Measurements from ENCODE around the gene AFF3.

The AFF3 gene

DNA sequence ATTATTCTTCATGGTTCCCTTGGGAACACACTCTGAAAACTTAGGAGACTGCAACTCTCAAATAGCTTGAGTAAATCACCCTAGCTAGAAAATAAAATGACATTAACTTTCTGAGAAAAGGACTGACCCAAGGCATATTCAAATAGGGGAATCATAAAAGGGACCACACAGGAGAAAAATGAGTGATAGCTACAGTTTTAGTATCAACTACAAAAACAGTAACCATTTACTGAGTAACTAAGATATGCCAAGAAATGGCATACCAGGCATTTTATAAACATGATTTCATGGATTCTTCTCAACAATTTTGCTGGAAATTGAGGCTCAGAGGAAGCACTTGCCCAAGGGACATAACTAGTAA, 84.5 kb downstream of the AFF3 start:
- DNase-seq: peak in 1 of 2 donors; percentile 69
- H2BK120ac ChIP-seq (ENCODE audit: insufficient read depth, low read length, poor library complexity): no peak overlapping the region
- no peak overlapping the region for H4K8ac ChIP-seq (ENCODE audit: low read depth, low read length)
- no peak overlapping the region for H3K27ac ChIP-seq (ENCODE audit: low read depth, low read length)
- no peak overlapping the region for H3K18ac ChIP-seq (ENCODE audit: low read length)
- no peaks in the 10 kb centered on the region for H3K27me3 ChIP-seq (ENCODE audit: insufficient read depth, low read length)
- no peak overlapping the region for H3K4me3 ChIP-seq (ENCODE audit: low read depth, low read length)
- H4K91ac ChIP-seq (ENCODE audit: low read depth, low read length): no peak overlapping the region
- peaks cover 2% of the 10 kb centered on the region for H3K9me3 ChIP-seq (ENCODE audit: insufficient read depth, low read depth, low read length)
- H3K4me2 ChIP-seq (ENCODE audit: low read length): no peak overlapping the region
- H4K12ac ChIP-seq (ENCODE audit: low read depth, low read length): no peak overlapping the region
- H2BK5ac ChIP-seq (ENCODE audit: low read depth, low read length, poor library complexity): no peak overlapping the region
- H3K9ac ChIP-seq (ENCODE audit: low read length): no peak overlapping the region
- H3K79me2 ChIP-seq (ENCODE audit: control insufficient read depth, insufficient read depth, low read length, poor library complexity): no peaks in the 10 kb centered on the region
- H3K4me1 ChIP-seq (ENCODE audit: control insufficient read depth in 1 of 2, insufficient read depth in 2 of 2, low read length in 2 of 2): no peaks in the 10 kb centered on the region
- H3K14ac ChIP-seq (ENCODE audit: low read length): no peak overlapping the region
- H2AFZ ChIP-seq (ENCODE audit: insufficient read depth, low read length, poor library complexity): no peak overlapping the region
- H2AK5ac ChIP-seq (ENCODE audit: low read length): no peak overlapping the region
- no peak overlapping the region for H3K23ac ChIP-seq (ENCODE audit: low read length)
- no peak overlapping the region for H3K4ac ChIP-seq (ENCODE audit: low read depth, low read length)
- H3K36me3 ChIP-seq (ENCODE audit: control insufficient read depth in 1 of 2, insufficient read depth in 2 of 2, low read length in 2 of 2): no peaks in the 10 kb centered on the region
- no peak overlapping the region for H2BK12ac ChIP-seq (ENCODE audit: low read length)
- H3K79me1 ChIP-seq (ENCODE audit: low read length): no peaks in the 10 kb centered on the region

GRCh38 chr2:100054426-100054825, 88.0 kb downstream of the AFF3 start:
- Histone ChIP-seq H2BK12ac (ENCODE audit: low read length) (no peak overlapping the region), H3K27ac (ENCODE audit: low read depth, low read length) (no peak overlapping the region), H3K18ac (ENCODE audit: low read length) (no peak overlapping the region), H4K8ac (ENCODE audit: low read depth, low read length) (no peak overlapping the region), H2BK5ac (ENCODE audit: low read depth, low read length, poor library complexity) (no peak overlapping the region), H2BK120ac (ENCODE audit: insufficient read depth, low read length, poor library complexity) (no peak overlapping the region), H3K9me3 (ENCODE audit: insufficient read depth, low read depth, low read length) (no peaks in the 10 kb centered on the region), H4K91ac (ENCODE audit: low read depth, low read length) (no peak overlapping the region), H4K12ac (ENCODE audit: low read depth, low read length) (no peak overlapping the region), H3K36me3 (ENCODE audit: control insufficient read depth in 1 of 2, insufficient read depth in 2 of 2, low read length in 2 of 2) (no peaks in the 10 kb centered on the region), H3K4me3 (ENCODE audit: low read depth, low read length) (no peak overlapping the region), H3K23ac (ENCODE audit: low read length) (no peak overlapping the region), H3K79me1 (ENCODE audit: low read length) (no peaks in the 10 kb centered on the region), H3K79me2 (ENCODE audit: control insufficient read depth, insufficient read depth, low read length, poor library complexity) (no peaks in the 10 kb centered on the region), H3K4me1 (ENCODE audit: control insufficient read depth in 1 of 2, insufficient read depth in 2 of 2, low read length in 2 of 2) (no peaks in the 10 kb centered on the region), H3K4me2 (ENCODE audit: low read length) (no peak overlapping the region), H3K27me3 (ENCODE audit: insufficient read depth, low read length) (no peaks in the 10 kb centered on the region), H3K4ac (ENCODE audit: low read depth, low read length) (no peak overlapping the region), H2AK5ac (ENCODE audit: low read length) (no peak overlapping the region), H3K14ac (ENCODE audit: low read length) (no peak overlapping the region), H2AFZ (ENCODE audit: insufficient read depth, low read length, poor library complexity) (no peak overlapping the region), H3K9ac (ENCODE audit: low read length) (no peak overlapping the region)
- DNase-seq: peak in 1 of 2 donors; percentile 54
- WGBS (ENCODE audit: extremely low coverage, insufficient coverage, insufficient read length): no CpG with 5 or more reads among the region's 2 CpGs

- Histone ChIP-seq H3K27me3 (ENCODE audit: insufficient read depth, low read length) (no peaks in the 10 kb centered on the region), H3K4me2 (ENCODE audit: low read length) (no peak overlapping the region), H3K9me3 (ENCODE audit: insufficient read depth, low read depth, low read length) (no peaks in the 10 kb centered on the region), H2BK120ac (ENCODE audit: insufficient read depth, low read length, poor library complexity) (no peak overlapping the region), H3K14ac (ENCODE audit: low read length) (no peak overlapping the region), H3K9ac (ENCODE audit: low read length) (no peak overlapping the region), H4K8ac (ENCODE audit: low read depth, low read length) (no peak overlapping the region), H3K18ac (ENCODE audit: low read length) (no peak overlapping the region), H3K27ac (ENCODE audit: low read depth, low read length) (no peak overlapping the region), H2AK5ac (ENCODE audit: low read length) (no peak overlapping the region), H2BK5ac (ENCODE audit: low read depth, low read length, poor library complexity) (no peak overlapping the region), H2AFZ (ENCODE audit: insufficient read depth, low read length, poor library complexity) (no peak overlapping the region), H3K23ac (ENCODE audit: low read length) (no peak overlapping the region), H3K4me1 (ENCODE audit: control insufficient read depth in 1 of 2, insufficient read depth in 2 of 2, low read length in 2 of 2) (no peaks in the 10 kb centered on the region), H3K4me3 (ENCODE audit: low read depth, low read length) (no peak overlapping the region), H3K79me1 (ENCODE audit: low read length) (no peaks in the 10 kb centered on the region), H2BK12ac (ENCODE audit: low read length) (no peak overlapping the region), H4K12ac (ENCODE audit: low read depth, low read length) (no peak overlapping the region), H3K36me3 (ENCODE audit: control insufficient read depth in 1 of 2, insufficient read depth in 2 of 2, low read length in 2 of 2) (no peaks in the 10 kb centered on the region), H4K91ac (ENCODE audit: low read depth, low read length) (no peak overlapping the region), H3K4ac (ENCODE audit: low read depth, low read length) (no peak overlapping the region), H3K79me2 (ENCODE audit: control insufficient read depth, insufficient read depth, low read length, poor library complexity) (no peaks in the 10 kb centered on the region)
- no CpG with 5 or more reads among the region's 5 CpGs for WGBS (ENCODE audit: extremely low coverage, insufficient coverage, insufficient read length)
- DNase-seq: no peak
Measured at GRCh38 chr2:100053087-100053885, 89.1 kb downstream of the AFF3 start.

GRCh38 chr2:100052650-100053049, 89.7 kb downstream of the AFF3 start:
- Histone ChIP-seq H2AK5ac (ENCODE audit: low read length) (no peak overlapping the region), H3K27me3 (ENCODE audit: insufficient read depth, low read length) (no peaks in the 10 kb centered on the region), H3K14ac (ENCODE audit: low read length) (no peak overlapping the region), H3K4me1 (ENCODE audit: control insufficient read depth in 1 of 2, insufficient read depth in 2 of 2, low read length in 2 of 2) (no peaks in the 10 kb centered on the region), H3K79me2 (ENCODE audit: control insufficient read depth, insufficient read depth, low read length, poor library complexity) (no peaks in the 10 kb centered on the region), H2BK12ac (ENCODE audit: low read length) (no peak overlapping the region), H3K4ac (ENCODE audit: low read depth, low read length) (no peak overlapping the region), H4K12ac (ENCODE audit: low read depth, low read length) (no peak overlapping the region), H3K23ac (ENCODE audit: low read length) (no peak overlapping the region), H3K9me3 (ENCODE audit: insufficient read depth, low read depth, low read length) (no peaks in the 10 kb centered on the region), H2AFZ (ENCODE audit: insufficient read depth, low read length, poor library complexity) (no peak overlapping the region), H4K8ac (ENCODE audit: low read depth, low read length) (no peak overlapping the region), H4K91ac (ENCODE audit: low read depth, low read length) (no peak overlapping the region), H3K27ac (ENCODE audit: low read depth, low read length) (no peak overlapping the region), H3K36me3 (ENCODE audit: control insufficient read depth in 1 of 2, insufficient read depth in 2 of 2, low read length in 2 of 2) (no peaks in the 10 kb centered on the region), H3K9ac (ENCODE audit: low read length) (no peak overlapping the region), H3K18ac (ENCODE audit: low read length) (no peak overlapping the region), H2BK120ac (ENCODE audit: insufficient read depth, low read length, poor library complexity) (no peak overlapping the region), H3K4me3 (ENCODE audit: low read depth, low read length) (no peak overlapping the region), H3K79me1 (ENCODE audit: low read length) (no peaks in the 10 kb centered on the region), H3K4me2 (ENCODE audit: low read length) (no peak overlapping the region), H2BK5ac (ENCODE audit: low read depth, low read length, poor library complexity) (no peak overlapping the region)
- no CpG with 5 or more reads among the region's 4 CpGs for WGBS (ENCODE audit: extremely low coverage, insufficient coverage, insufficient read length)
- DNase-seq: no peak
